Dermis blood vessel endothelial cell (primary cell): ENCODE data around the gene NPSR1. TPM values are rescaled to one million over a fixed set of nuclear protein-coding genes. Genes with fewer than 3 reads are reported as not detected.
A peak's percentile ranks its signal among the peaks of the same experiment; 100 is the strongest.
"Not testable (repeated sequence)": the region's sequence is repeated elsewhere in the genome, so short reads cannot be mapped to it uniquely, and the experiment has no call there.

Experiments
- DNase-seq: peaks from one replicate; pipeline ENCODE4 v3.0.0; 2010
- total RNA-seq: library from RNA; depleted of rRNA; stranded (reverse); fragments of >200 nt; gene quantifications from 2 replicates; pipeline ENCODE4 v1.2.3, GENCODE V29; 2014

NPSR1 gene
- total RNA-seq, 1 donor from 2014 or later = not detected

DNA sequence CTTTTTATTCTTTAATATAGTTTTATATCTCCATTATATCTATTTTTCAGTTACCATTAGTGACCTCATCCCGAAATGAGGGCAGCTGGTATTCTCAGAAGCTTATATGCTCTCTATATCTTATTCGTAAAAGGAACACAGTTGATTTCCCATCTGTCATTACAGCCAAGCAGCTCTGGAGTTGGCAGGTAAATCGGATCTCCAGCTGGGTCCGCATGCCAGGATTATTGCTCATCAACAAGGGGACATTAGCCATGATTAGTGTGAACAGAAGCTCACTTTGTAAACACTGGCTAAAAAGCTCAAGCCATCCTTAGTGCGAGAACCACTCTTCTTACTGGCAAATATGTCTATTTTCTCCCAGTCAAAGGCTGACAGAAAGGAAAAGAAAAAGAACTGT lies 180.3 kb downstream of the NPSR1 start:
- DNase-seq = peak; percentile 50

DNA sequence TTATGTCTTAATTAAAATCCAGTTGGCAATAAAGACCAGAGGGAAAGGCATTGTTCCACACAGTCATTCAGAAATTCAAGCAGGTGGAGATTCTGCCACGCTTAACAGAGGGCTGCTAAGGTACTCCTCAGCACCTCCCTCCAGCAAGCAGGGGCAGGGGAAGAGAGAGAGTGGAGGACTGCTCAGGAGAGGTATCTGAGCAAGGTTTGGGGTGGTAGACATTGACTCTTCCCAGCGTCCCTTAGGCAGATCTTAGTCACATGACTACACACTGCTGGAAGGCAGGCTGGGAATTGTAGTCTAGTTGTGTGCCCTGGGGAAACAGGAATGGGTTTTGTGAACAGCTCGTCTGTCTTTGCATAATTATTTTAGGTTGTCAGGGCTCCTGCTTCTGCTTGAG lies 181.6 kb downstream of the NPSR1 start:
- DNase-seq = no peak

DNA sequence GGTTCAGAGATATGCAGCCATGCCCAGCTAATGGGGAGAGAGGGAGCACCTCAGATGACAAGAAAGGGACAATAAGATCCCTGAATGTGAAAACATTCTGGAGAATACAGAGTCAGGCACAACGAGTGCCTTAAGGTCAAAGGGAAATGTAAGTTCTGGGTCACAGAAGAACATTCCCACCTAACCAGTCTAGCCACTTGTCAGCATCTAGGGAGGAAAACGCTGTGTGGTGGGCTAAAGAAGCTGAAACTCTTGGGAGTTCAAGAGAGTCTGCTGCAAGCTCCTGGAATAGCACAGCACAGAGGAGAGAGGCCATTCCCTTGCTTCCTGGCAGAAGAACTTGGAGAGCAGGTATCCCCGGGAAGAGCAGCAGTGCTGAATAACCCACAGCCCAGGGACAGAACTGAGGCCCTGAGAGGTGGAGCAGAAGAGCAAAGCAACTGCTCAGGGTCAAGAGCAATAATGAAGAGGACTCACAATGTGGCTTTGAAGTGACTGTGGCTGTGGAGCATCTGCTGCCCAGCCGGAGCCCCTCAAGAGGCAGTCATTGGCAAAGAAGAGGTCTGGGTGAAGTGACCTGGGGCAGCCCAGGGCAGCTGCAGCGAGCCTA lies 182.3 kb downstream of the NPSR1 start:
- DNase-seq = no peak

DNA sequence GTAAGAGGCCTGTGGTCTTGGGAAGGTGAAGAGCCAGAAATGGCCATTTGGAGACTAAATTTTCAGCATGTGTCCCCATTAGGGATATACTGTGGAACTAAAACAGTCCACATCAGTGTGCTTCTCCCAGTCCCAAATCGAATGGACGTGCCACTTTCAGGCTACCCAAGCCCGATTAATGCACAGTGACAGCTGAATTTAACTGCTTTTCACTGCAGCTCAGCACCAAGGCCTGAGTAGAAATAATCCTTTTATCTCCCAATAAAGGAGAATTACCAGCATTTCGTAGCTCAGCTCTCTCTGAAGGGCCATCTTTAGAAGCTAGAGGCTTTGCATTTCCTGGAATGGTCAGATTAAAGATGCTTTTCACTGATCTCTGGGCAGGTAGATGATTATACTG lies 183.3 kb downstream of the NPSR1 start:
- no peak for DNase-seq

DNA sequence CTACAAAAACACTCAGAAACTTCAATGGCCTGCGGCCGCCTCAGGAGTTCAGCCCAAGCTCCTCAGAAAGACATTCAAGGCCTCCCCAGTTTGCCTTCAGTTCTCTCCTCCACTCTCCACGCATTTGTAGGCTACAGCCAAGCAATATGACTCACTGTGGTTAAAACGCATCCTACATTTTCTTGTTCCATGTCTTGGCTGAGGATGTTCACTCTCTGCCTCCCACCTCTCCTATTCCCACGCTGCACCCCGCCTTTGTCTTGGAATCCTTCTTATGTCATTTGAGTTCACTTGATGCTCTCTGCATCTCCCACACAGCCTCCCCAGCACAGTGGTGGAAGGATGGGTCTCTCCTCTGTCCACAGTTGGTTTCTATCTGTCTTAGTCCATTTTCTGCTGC lies 184.8 kb downstream of the NPSR1 start:
- no peak for DNase-seq

DNA sequence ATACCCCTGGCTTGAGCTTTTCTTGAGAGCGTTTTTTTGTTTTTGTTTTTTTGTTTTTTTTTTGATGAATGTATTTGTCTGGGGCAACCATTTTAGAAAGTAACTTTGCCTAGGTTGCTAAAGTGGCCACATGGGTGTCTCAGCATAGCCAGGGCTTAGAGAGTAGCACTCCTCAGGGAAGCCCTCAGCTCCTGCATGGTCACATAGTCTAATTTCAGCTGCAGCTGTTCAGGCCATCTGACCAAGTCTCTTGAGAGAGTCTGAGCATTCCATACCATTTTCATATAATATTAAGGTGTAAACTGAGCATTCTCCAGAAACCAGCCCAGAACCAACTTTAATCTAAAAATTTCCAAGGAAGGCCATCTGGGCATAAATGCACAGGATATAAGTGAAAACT lies 186.4 kb downstream of the NPSR1 start:
- no peak for DNase-seq

DNA sequence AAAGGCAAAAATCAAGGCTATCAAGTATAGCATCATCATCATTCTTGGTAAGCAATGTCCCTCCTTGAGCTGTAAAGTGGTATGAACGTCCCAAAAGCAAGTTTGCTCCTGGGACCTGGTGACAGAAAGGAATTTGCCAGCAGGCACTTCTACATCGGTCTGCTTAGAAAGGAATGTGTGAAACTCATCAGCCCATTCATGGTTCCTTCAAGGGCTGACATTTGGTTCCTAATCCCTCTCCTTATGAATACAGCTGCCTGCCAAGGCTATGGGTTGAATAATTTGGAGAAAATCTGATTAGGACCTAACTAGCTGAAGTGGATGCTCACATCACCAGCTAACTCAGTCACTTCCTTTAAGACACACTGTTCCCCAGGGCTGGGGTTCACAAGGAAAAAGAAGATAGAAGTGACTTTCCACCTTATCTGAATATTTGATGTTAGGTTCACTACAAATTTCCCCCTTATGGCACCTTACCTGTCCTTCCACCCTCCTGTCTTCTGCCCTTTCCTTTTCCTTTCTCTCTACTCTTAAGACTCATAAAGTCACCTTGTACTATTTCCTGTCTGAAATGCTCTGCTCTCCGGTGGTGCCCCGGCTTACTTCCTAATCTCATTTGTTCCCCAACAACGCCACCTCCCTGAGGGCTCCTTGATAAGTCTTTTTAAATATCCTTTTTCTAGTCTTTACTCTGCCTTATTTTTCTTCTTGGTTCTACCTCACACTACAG lies 187.1 kb downstream of the NPSR1 start:
- no peak for DNase-seq

DNA sequence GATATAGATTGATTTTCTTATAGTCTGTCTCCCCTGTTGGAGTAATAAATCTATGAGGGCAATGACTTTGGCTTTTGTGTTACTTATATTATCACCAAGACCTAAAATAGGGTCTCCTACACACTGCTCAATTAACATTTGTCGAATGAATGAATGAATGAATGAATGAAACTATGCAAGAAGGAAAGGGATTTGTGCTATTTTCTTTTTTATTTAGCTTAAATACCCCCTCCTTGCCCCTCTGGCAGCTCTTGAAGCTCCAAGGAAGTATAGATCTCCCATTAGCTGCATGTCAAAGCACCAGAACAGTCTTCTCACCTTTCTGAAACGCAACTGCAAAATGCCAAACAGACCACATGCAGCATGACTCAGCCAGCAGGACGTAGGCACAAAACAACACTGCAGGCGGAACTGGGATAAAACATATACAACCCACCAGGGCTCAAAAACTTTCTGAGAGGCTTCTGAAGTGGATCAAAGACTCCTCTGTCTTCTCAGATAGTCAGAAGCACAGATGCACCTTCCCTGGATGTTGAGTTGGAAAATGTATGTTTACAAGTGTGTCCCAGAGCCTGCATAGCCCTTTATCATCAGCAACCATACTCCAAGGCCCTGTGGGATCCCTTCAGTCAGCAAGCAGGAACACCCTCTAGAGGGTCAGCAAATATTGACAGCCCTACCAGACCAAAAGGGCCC lies 187.8 kb downstream of the NPSR1 start:
- peak; percentile 23 for DNase-seq

DNA sequence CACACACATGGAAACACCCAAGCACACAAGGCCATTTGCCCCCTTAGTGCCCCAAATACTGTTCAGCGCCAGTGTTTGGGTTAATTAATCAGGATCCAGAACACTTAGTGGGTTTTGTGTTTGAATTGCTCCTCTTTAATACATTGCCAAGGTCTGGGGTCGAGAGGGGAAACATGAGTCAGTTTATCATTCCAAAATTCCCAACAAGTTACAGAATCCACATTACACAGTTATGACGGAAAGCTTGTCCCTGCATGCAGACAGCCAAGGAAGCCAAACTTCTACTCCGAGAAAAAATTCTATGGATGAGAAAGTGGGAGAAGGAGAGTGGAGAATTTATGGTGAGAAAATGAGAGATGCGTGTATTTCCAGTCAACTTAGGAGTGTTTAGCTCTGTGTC lies 189.0 kb downstream of the NPSR1 start:
- no peak for DNase-seq

DNA sequence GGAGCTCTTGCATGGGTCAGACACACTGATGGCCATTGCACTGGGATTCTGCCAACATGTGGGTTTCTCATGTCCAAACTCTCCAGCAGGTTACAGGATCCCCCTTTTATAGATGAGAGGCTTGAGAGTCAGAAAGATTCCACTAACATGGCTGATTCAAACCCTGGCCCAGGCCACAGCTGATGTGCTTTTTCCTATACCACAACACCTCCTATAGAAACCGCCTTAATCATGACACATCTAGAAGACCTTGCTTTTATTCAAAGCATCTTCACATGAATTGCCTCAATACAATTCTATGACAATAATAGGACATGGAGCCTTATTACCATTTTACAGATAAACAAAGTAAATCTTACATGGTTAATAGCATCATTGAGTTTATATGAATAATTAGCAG lies 190.7 kb downstream of the NPSR1 start:
- DNase-seq = no peak

DNA sequence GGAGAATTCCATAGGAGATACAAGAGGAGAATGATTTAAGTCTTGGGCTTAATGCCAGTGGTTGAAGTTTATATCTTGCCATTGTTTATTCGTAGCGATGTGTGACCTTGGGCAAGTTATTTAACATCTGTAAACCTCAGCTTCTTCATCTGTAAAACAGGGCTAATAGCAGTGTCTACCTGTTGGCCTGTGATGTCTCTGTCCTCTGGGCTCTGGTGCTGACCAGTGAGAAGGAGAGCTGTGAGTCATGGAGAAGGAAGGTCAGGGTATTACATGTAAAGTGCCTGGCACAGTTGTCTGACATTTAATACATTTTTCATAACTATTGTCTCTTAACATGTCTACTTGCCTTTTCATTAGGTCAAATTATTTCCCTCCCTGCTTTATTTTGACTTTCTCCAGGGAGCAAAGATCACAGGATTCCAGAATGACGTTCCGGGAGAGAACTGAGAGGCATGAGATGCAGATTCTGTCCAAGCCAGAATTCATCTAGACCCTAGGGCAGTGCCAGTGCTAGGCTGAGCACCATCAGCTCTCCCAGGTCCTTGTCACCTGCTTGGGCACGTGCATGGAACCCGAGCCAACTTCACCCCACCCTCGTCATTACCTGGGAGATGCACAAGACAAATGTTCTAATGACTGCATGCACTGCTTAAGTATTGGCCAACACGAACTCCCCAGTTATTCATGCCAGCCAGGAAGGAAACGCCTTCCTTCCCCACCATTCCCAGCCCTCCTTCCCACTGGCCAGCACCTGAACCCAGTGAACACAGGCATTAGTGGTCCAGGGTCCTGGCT lies 191.3 kb downstream of the NPSR1 start:
- DNase-seq = peak; percentile 42

DNA sequence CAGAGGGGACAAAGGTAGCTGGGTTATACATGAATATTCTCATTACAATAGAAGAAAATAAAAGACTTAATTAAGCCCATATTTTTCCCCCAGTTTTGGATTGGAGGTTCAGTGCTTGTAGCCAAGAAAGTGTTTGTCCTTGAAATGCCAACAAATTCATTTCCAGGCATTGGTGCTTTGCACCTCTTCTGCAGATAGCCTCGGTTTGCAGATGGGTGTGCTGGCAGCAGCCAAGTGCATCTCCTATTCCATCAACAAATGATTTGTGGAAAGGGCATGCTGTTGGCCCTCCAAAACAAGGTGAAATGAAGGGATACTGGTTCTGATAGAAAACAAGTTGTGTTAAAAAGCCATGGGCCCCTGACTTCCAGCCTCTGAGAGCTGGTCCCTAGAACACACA lies 192.0 kb downstream of the NPSR1 start:
- DNase-seq = no peak

DNA sequence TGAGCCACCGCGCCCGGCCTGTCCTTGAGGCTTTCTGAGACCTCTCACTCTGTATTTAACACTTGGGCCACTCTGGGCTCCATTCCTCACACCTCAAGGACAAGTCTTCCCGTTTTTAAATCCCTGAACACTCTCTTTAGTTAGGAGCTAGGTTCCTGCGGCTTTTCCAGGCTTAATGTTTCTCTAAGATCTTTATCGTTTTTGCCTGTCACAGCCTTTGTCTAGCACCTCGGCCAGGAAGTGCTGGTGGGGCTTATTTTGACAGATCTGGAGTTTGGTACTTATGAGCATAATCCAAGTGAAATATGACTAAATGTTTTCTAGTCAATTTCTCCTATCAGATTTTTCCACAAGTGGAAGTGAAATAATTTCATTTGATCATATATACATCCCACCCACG lies 192.7 kb downstream of the NPSR1 start:
- peak; percentile 60 for DNase-seq

DNA sequence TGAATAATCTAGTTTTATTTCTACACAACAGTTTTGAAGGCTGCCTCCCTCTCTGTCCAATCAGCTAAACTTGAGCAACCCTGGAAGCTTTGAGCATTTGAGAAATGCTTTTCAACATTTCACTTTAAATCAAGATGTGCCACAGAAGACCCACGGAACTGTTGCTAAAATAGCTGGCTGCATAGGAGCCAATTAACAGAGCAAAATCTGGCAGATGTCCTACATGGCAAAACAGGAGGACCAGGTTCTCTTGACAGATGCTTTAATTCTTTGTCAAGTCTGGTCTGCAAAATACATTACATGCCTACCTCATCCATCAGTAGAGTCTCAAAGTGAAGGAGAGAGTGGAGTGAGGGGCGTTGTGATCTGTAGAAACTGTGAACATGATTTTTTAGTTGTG lies 193.4 kb downstream of the NPSR1 start:
- DNase-seq = no peak

DNA sequence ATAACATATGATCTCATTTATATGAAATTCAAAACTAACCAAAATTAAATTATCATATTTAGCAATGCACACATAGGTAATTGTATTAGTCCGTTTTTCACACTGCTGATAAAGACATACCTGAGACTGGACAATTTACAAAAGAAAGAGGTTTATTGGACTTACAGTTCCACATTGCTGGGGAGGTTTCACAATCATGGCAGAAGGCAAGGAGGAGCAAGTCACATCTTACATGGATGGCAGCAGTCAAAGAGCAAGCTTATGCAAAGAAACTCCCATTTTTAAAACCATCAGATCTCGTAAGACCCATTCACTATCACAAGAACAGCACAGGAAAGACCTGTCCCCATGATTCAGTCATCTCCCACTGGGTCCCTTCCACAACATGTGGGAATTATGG lies 200.4 kb downstream of the NPSR1 start:
- DNase-seq = not testable (repeated sequence)

DNA sequence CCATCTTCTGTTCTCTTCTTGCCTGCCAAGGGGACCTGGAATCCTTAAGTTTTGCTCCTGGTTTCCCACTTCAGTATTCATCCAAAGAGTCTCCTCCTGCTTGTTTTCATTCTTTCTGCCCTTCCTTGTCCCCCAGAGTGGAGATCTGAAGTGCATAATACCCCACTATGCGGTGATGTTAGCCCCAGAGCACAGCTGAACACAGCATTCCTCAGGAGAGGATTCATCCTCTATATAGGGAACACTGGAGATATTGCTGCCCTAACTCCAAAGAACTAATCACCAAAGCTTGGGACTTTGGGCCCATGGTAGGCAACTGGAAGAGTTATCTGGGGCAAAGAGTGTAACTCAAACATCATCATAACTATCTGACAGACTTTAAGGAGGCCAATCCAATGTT lies 201.3 kb downstream of the NPSR1 start:
- DNase-seq = not testable (repeated sequence)

DNA sequence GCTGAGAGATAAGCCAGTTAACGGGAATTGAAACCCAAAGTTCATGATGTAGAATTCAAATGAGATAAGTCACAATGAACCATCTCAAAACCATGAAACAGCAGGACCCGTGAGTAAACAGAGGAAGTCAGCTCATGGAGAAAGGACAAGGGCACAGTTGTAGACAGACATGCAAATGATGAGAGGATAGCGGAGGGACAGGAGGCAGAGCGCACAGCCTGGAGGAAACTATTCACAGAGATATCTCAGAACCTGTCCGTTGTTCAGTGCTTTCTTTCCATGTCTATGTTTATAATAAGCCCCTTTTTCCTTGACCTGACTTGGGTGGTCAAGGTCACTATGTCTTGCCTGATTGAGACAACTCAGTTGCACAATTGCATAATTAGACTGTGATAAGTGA lies 208.2 kb downstream of the NPSR1 start:
- not testable (repeated sequence) for DNase-seq

DNA sequence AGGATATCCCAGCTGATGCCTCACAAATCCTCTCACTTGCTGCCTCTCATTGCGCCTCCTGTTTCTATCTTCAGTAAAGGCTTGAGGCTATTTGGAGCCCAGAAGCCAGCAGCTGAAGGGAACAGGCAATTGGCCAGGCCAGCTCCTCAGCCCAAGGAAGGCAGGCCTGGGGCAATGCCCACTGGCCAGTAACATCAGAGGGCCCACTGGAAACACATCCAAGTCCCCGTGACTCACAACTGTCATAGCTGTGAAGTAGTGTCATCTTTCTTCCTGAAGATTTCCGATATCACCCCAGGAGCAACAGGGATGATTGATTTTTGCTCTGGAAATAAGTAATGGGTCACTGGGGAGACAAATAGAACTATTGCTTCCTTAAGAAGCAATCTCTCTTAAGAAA lies 209.3 kb downstream of the NPSR1 start:
- not testable (repeated sequence) for DNase-seq

DNA sequence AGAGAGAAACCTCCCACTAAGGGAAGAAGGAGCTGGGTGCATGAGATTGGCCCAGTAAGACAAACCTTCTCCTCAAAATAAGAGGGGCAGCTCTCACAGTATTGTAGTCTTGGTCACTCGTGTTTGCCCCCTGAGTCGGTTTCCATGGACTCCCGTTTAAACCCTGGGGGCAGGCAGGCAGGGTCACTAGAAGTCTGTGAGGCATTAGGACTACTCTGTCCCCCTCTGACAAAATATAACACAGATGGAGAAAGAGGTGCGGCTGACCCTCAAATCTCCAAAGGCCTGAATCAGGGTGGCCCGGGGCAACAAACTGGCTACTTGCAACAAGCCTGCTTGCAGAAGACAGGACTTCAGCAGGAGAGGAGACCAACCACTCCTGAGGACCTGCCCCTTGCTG lies 210.6 kb downstream of the NPSR1 start:
- DNase-seq = not testable (repeated sequence)

DNA sequence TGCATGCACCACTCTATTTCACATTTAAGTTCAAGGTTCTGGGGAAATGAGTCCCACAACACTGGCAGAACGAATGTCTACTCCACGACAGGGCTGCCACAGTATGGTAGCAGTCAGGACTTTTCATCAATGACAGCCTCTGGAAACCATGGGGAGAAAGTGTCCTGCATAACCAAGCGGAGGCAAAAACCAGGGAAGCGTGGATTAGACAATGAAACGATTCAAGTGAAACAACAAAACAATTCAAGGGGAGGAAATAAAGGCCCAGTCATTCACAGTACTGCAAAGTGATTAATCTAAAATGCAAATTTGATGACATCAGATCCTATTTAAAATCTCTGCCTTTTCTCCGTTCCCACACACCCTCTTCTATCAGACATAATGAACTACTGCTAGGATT lies 211.0 kb downstream of the NPSR1 start:
- no peak for DNase-seq

DNA sequence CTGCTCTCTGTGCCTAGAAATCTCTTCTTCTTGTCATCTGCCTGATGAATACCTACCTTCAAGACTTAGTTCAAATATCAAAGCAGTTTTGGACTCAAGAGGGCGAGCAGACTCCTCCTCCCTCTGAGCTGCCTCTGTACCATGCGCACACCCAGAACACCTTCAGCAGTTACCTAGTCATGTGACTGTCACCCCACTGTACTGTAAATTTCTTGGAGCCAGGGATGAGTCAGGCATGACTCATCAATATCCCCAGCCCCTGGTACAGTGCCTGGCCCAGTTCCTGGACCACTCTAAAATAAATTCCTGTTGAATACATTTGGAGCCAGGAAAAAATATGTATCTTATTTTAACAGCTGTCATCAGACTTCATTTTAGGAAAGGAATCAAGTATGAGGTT lies 212.0 kb downstream of the NPSR1 start:
- not testable (repeated sequence) for DNase-seq

DNA sequence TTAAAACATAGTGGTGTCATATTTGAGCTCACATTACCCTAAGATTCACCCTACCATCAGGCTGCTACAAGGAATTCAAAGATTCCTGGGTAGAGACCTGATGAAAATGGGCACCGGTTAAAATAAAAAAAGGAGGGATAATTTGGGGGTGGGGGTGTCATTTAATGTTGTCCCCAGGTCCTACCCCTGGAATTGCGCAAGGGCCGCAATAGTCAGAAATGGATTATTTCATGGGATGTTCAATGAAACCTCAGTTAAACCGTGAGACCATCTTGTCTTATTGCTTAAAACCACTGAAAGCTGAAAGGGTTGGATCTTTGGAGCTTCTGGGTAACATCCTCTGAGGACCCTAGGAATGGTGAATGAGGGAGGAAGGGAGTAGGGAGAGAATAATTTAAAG lies 216.3 kb downstream of the NPSR1 start:
- DNase-seq = not testable (repeated sequence)

DNA sequence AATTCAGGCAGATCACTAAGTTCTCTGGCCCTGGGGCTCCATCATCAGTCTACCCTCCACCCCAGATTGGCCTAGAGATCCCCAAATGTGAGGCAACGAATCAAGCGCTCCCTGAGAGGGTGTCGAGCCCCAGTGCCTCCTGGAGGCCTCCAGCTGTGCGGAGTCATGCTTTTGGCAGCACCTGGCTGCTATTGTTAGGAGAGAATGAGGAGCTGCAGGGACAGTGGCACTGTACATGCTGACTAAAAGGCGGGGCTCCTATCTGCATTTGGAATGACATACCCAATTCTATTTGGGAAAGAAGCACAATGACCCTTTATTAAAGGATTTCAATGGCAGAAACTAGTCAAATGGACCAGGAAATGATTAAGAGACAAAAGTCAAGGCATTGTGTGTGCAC lies 217.5 kb downstream of the NPSR1 start:
- no peak for DNase-seq
